GM23338 (cell line): ENCODE data around the gene NLRC3. TPM values are rescaled to one million over a fixed set of nuclear protein-coding genes. Genes with fewer than 3 reads are reported as not detected.

Source experiments
- ATAC-seq: fragments of 200-7000 bp; cut with Tn5 transposase; 3 replicates; pipeline ENCODE4 v1.9.1; 2020
- DNase-seq: peaks from one replicate; pipeline ENCODE4 v3.0.0-alpha.2; 2015; ENCODE audit warnings: low spot score
- H2AFZ ChIP-seq: fragments of 200-600 bp; sonication (generic); 2 replicates; pipeline ENCODE4 v1.8.0; 2016; ENCODE audit warnings: antibody characterized with exemption, mild to moderate bottlenecking, moderate library complexity
- H3F3A ChIP-seq: fragments of 200-600 bp; sonication (generic); replicated peaks from 2 replicates; pipeline ENCODE4 v1.8.0; 2017; ENCODE audit warnings: antibody characterized with exemption, mixed run types, low read depth
- H3K27ac ChIP-seq: fragments of 200-600 bp; sonication (generic); 2 replicates; pipeline ENCODE4 v1.6.1; 2016; ENCODE audit warnings: low read depth
- H3K27me3 ChIP-seq: fragments of 200-600 bp; sonication (generic); 2 replicates; pipeline ENCODE4 v1.8.0; 2016; ENCODE audit warnings: mild to moderate bottlenecking, mixed run types, moderate library complexity; ENCODE audit not compliant: insufficient read depth
- H3K36me3 ChIP-seq: fragments of 200-600 bp; sonication (generic); 2 replicates; pipeline ENCODE4 v1.8.0; 2016; ENCODE audit warnings: mild to moderate bottlenecking; ENCODE audit not compliant: insufficient read depth
- H3K4me1 ChIP-seq: fragments of 200-600 bp; sonication (generic); 2 replicates; pipeline ENCODE4 v1.8.0; 2016; ENCODE audit warnings: mild to moderate bottlenecking, moderate library complexity; ENCODE audit not compliant: insufficient read depth
- H3K4me2 ChIP-seq: fragments of 200-600 bp; sonication (generic); 2 replicates; pipeline ENCODE4 v1.7.1; 2017; ENCODE audit warnings: mixed run types
- H3K4me3 ChIP-seq: fragments of 200-600 bp; sonication (generic); 2 replicates; pipeline ENCODE4 v1.6.1; 2016; ENCODE audit warnings: mixed run types
- H3K79me2 ChIP-seq: fragments of 200-600 bp; sonication (generic); replicated peaks from 2 replicates; pipeline ENCODE4 v1.8.0; 2017; ENCODE audit warnings: mild to moderate bottlenecking; ENCODE audit not compliant: insufficient read depth
- H3K9me2 ChIP-seq: fragments of 200-600 bp; sonication (generic); 2 replicates; pipeline ENCODE4 v1.8.0; 2017; ENCODE audit not compliant: insufficient read depth
- H4K20me1 ChIP-seq: fragments of 200-600 bp; sonication (generic); replicated peaks from 2 replicates; pipeline ENCODE4 v1.8.0; 2017; ENCODE audit warnings: mild to moderate bottlenecking; ENCODE audit not compliant: insufficient read depth
- H3K27ac Mint-ChIP-seq: 2 replicates; pipeline ENCODE4 v1.8.0; 2020; ENCODE audit warnings: inconsistent platforms, mild to moderate bottlenecking, moderate library complexity, mixed read lengths
- H3K27me3 Mint-ChIP-seq: 3 replicates; pipeline ENCODE4 v1.8.0; 2022; ENCODE audit warnings: low read depth, mild to moderate bottlenecking, moderate library complexity, mixed read lengths, inconsistent platforms; ENCODE audit not compliant: insufficient read depth, poor library complexity
- H3K36me3 Mint-ChIP-seq: 3 replicates; pipeline ENCODE4 v1.8.0; 2021; ENCODE audit warnings: low read depth, mild to moderate bottlenecking, inconsistent platforms, moderate library complexity, mixed read lengths
- H3K4me1 Mint-ChIP-seq: 3 replicates; pipeline ENCODE4 v1.8.0; 2020; ENCODE audit warnings: mild to moderate bottlenecking, inconsistent platforms, mixed read lengths
- H3K4me3 Mint-ChIP-seq: 3 replicates; pipeline ENCODE4 v1.8.0; 2021; ENCODE audit warnings: moderate library complexity, mild to moderate bottlenecking, inconsistent platforms, mixed read lengths
- H3K9me3 Mint-ChIP-seq: 3 replicates; pipeline ENCODE4 v1.8.0; 2020; ENCODE audit warnings: moderate library complexity, mild to moderate bottlenecking, inconsistent platforms, mixed read lengths
- ETS1 ChIP-seq: IDR thresholded peaks from 2 replicates; pipeline ENCODE4 v1.6.1; 2016; ENCODE audit warnings: antibody characterized with exemption
- JUNB ChIP-seq: IDR thresholded peaks from one replicate; pipeline ENCODE4 v1.6.1; 2016; ENCODE audit warnings: antibody characterized with exemption; ENCODE audit not compliant: unreplicated experiment
- NANOG ChIP-seq: IDR thresholded peaks from 2 replicates; pipeline ENCODE4 v1.6.1; 2016; ENCODE audit warnings: antibody characterized with exemption, borderline replicate concordance
- ZNF331 ChIP-seq: fragments of 250-450 bp; sonication (Bioruptor Pico); IDR thresholded peaks from 2 replicates; pipeline ENCODE4 v1.5.0; 2020; ENCODE audit warnings: low read depth, mild to moderate bottlenecking, moderate library complexity
- ZNF462 ChIP-seq: fragments of 250-450 bp; sonication (Bioruptor Pico); IDR thresholded peaks from 2 replicates; pipeline ENCODE4 v1.5.0; 2020; ENCODE audit warnings: mild to moderate bottlenecking, moderate library complexity
- polyA plus RNA-seq: library from polyadenylated mRNA; unstranded; fragments of >200 nt; fragmentation: Nextera tagmentation; extraction: Ambion mirVana; gene quantifications from 2 replicates; pipeline ENCODE4 v1.2.1, GENCODE V29; 2016
- total RNA-seq: library from RNA; depleted of rRNA; stranded (reverse); fragments of >200 nt; shearing (Covaris generic); gene quantifications from 2 replicates; pipeline ENCODE4 v1.2.3, GENCODE V29; 2014

The NLRC3 gene
- total and polyA plus RNA-seq, 2 experiments from 2014 or later, result 0.11 to 0.49 TPM

DNA sequence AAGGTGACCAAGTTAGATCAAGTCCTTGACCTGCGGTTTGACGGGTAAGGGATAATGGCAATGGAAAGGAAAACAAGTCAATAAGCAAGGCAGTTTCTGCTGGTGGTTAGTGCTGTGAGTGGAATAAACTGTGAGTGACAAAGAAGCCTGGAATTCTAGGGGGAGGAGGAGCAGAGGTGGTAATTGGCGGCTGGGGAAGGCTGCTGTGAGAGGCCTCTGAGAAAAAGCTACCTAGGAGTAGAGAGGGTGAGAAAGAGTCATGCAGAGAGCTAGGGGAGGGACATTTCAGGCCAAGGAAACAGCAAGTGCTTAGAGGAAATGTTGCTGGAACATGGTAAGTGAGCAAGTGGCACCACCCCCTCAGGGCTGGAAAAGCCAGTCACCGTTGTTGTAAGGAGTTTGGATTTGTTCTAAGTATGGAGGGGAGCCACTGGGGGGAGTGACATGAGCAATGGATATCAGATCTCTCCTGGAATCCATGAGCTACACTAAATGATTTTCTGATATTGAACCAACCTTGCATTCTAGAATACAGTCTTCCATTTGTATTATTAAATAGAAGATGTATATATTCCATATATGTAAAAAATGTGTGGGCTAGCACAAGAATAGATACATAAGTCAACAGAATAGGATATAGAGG, 6.7 kb downstream of the NLRC3 start (continued):
- no peak for TF ChIP-seq ZNF462 (CRISPR knock-in tag)

DNA sequence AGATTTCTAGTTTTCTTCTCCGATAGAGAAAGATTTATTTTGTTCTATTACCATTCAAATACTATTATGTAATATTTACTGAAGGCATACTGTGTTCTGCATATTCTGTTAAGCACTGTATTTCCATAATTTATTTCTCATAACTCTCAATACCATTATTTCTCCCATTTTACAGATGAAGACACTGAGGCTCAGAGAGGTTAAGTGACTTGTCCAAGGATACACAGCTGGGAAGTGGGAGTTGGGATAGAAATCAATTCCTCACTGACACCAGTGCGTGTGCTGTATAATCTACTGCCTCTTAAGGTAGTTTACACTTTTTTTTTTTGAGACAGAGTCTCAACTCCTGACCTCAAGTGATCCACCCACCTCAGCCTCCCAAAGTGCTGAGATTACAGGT, 7.4 kb downstream of the NLRC3 start:
- Histone ChIP-seq H3K4me1 (peaks cover 3% of the 10 kb centered on the region; the same call in 1 of the 2 replicates), H4K20me1 (no peaks in the 10 kb centered on the region), H2AFZ (no peak overlapping the region), H3K4me3 (no peak overlapping the region), H3K27me3 (no peaks in the 10 kb centered on the region), H3K9me2 (no peaks in the 10 kb centered on the region), H3K36me3 (no peaks in the 10 kb centered on the region), H3F3A (no peaks in the 10 kb centered on the region), H3K27ac (no peak overlapping the region), H3K79me2 (no peaks in the 10 kb centered on the region), H3K4me2 (no peak overlapping the region)
- no peak for DNase-seq
- Mint-ChIP-seq H3K9me3 (peaks cover 10% of the 10 kb centered on the region), H3K27ac (no peak overlapping the region), H3K4me1 (0 out of 3 replicates have a peak, but pooled peaks cover 3% of the 10 kb centered on the region), H3K36me3 (peaks cover 6% of the 10 kb centered on the region; the same call in 2 of the 3 replicates), H3K27me3 (peaks cover 3% of the 10 kb centered on the region), H3K4me3 (no peak overlapping the region)
- no peak for ATAC-seq
- TF ChIP-seq ZNF331, result no peak
- TF ChIP-seq NANOG, result no peak
- no peak for TF ChIP-seq ZNF462 (CRISPR knock-in tag)
- TF ChIP-seq ETS1, result no peak
- no peak for TF ChIP-seq JUNB
